ENCODE results near the gene SFXN5. TPM values are rescaled to one million over a fixed set of nuclear protein-coding genes. Genes with fewer than 3 reads are reported as not detected.

Gene SFXN5
- total RNA-seq, 3 donors from 2014 or later (not counting 1 experiment from before 2014, with no cell fraction given) = 15.3 to 22.3 (median 19.8) TPM

- ATAC-seq (no peak), DNase-seq (no peak)
- H3K9me3 ChIP-seq (ENCODE audit: control insufficient read depth, insufficient read depth, low read length) = no peaks in the 10 kb centered on the region
- H3K9me3 Mint-ChIP-seq = no peaks in the 10 kb centered on the region
- no peak overlapping the region for H3K27ac Mint-ChIP-seq
- no peak for TF ChIP-seq CTCF (IDR thresholded peaks at IDR 0.05)
- H3K27me3 Mint-ChIP-seq (ENCODE audit: low read depth in 2 of 2) = peaks cover 0 to 1% of the 10 kb centered on the region in 2 donors
- H3K4me3 Mint-ChIP-seq = no peak overlapping the region
- H3K27me3 ChIP-seq (ENCODE audit: control insufficient read depth, insufficient read depth, low read length) = no peaks in the 10 kb centered on the region
- H3K36me3 ChIP-seq (ENCODE audit: control insufficient read depth, insufficient read depth, low read length) = no peaks in the 10 kb centered on the region
- intact Hi-C loops (cut with micrococcal nuclease) = no loop called here
- no peaks in the 10 kb centered on the region for H3K36me3 Mint-ChIP-seq
- no peaks in the 10 kb centered on the region for H3K4me1 Mint-ChIP-seq
- 58% methylated on average over 5 of the region's 7 CpGs for WGBS (ENCODE audit: insufficient coverage)
- H3K27ac ChIP-seq (ENCODE audit: low read length) = no peak overlapping the region
- no peak overlapping the region for H3K4me3 ChIP-seq (ENCODE audit: low read length)
- no peaks in the 10 kb centered on the region for H3K4me1 ChIP-seq (ENCODE audit: control insufficient read depth, insufficient read depth, low read length)
These were observed 20.8 kb upstream of the SFXN5 start for GRCh38 chr2:73092146-73092783.

GRCh38 chr2:73091696-73092095 is 20.2 kb upstream of the SFXN5 start:
- 92% methylated on average over 11 of the region's 11 CpGs for WGBS (ENCODE audit: insufficient coverage)
- H3K4me1 Mint-ChIP-seq = no peaks in the 10 kb centered on the region

GRCh38 chr2:73091164-73091563 is 19.7 kb upstream of the SFXN5 start:
- H3K36me3 ChIP-seq (ENCODE audit: control insufficient read depth, insufficient read depth, low read length) = no peaks in the 10 kb centered on the region
- Mint-ChIP-seq H3K27me3 (ENCODE audit: low read depth in 2 of 2) (no peaks in the 10 kb centered on the region), H3K4me1 (no peaks in the 10 kb centered on the region), H3K4me3 (no peak overlapping the region), H3K9me3 (no peaks in the 10 kb centered on the region), H3K27ac (no peak overlapping the region), H3K36me3 (no peaks in the 10 kb centered on the region)
- intact Hi-C loops (cut with micrococcal nuclease) = no loop called here
- no peak overlapping the region for H3K27ac ChIP-seq (ENCODE audit: low read length)
- H3K4me3 ChIP-seq (ENCODE audit: low read length) = no peak overlapping the region
- H3K9me3 ChIP-seq (ENCODE audit: control insufficient read depth, insufficient read depth, low read length) = no peaks in the 10 kb centered on the region
- ATAC-seq (no peak), DNase-seq (no peak)
- H3K4me1 ChIP-seq (ENCODE audit: control insufficient read depth, insufficient read depth, low read length) = no peaks in the 10 kb centered on the region
- no peaks in the 10 kb centered on the region for H3K27me3 ChIP-seq (ENCODE audit: control insufficient read depth, insufficient read depth, low read length)
- no peak for TF ChIP-seq CTCF (IDR thresholded peaks at IDR 0.05)
- 96% methylated on average over 6 of the region's 7 CpGs for WGBS (ENCODE audit: insufficient coverage)

More at GRCh38 chr2:73091696-73092095, 20.2 kb upstream of the SFXN5 start:
- intact Hi-C loops (cut with micrococcal nuclease) = no loop called here
- no peaks in the 10 kb centered on the region for H3K27me3 ChIP-seq (ENCODE audit: control insufficient read depth, insufficient read depth, low read length)
- Mint-ChIP-seq H3K27me3 (ENCODE audit: low read depth in 2 of 2) (no peaks in the 10 kb centered on the region), H3K27ac (no peak overlapping the region), H3K9me3 (no peaks in the 10 kb centered on the region), H3K36me3 (no peaks in the 10 kb centered on the region), H3K4me3 (no peak overlapping the region)
- TF ChIP-seq CTCF (IDR thresholded peaks at IDR 0.05) = no peak
- H3K27ac ChIP-seq (ENCODE audit: low read length) = no peak overlapping the region
- no peaks in the 10 kb centered on the region for H3K36me3 ChIP-seq (ENCODE audit: control insufficient read depth, insufficient read depth, low read length)
- no peaks in the 10 kb centered on the region for H3K9me3 ChIP-seq (ENCODE audit: control insufficient read depth, insufficient read depth, low read length)
- no peak overlapping the region for H3K4me3 ChIP-seq (ENCODE audit: low read length)
- DNase-seq (no peak), ATAC-seq (no peak)
- no peaks in the 10 kb centered on the region for H3K4me1 ChIP-seq (ENCODE audit: control insufficient read depth, insufficient read depth, low read length)
